ENCODE measurements around the gene APOA4.

APOA4 gene

DNA sequence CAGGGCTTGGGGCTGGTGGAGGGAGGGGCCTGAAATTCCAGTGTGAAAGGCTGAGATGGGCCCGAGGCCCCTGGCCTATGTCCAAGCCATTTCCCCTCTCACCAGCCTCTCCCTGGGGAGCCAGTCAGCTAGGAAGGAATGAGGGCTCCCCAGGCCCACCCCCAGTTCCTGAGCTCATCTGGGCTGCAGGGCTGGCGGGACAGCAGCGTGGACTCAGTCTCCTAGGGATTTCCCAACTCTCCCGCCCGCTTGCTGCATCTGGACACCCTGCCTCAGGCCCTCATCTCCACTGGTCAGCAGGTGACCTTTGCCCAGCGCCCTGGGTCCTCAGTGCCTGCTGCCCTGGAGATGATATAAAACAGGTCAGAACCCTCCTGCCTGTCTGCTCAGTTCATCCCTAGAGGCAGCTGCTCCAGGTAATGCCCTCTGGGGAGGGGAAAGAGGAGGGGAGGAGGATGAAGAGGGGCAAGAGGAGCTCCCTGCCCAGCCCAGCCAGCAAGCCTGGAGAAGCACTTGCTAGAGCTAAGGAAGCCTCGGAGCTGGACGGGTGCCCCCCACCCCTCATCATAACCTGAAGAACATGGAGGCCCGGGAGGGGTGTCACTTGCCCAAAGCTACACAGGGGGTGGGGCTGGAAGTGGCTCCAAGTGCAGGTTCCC lies 6.5 kb upstream of the APOA4 start, which contains the start of gene APOC3:
APOC3 (plus strand) TSS at position 383 of the 659 bp plus-strand sequence. CDS start 676 bp downstream, outside the sequence.
- Histone ChIP-seq H3K4me3 (ENCODE audit: low read depth, low read length) (no peak within 1 kb of the TSS), H3K4me1 (ENCODE audit: control insufficient read depth, insufficient read depth, low read length) (no peaks in the 10 kb centered on the region; the same call in 1 of the 2 replicates), H3K9ac (ENCODE audit: low read depth, low read length) (no peak within 1 kb of the TSS), H3K27me3 (ENCODE audit: control insufficient read depth, insufficient read depth, low read length) (no peaks in the 10 kb centered on the region), H3K27ac (ENCODE audit: low read depth, low read length) (no peak within 1 kb of the TSS), H3K36me3 (ENCODE audit: control insufficient read depth, insufficient read depth, low read length) (no peaks in the 10 kb centered on the region), H3K9me3 (ENCODE audit: control insufficient read depth, insufficient read depth, low read length) (no peaks in the 10 kb centered on the region)

- no peaks in the 10 kb centered on the region for H3K27me3 ChIP-seq (ENCODE audit: control insufficient read depth, insufficient read depth, low read length)
- no peak overlapping the region for H3K9ac ChIP-seq (ENCODE audit: low read depth, low read length)
- no peak overlapping the region for H3K27ac ChIP-seq (ENCODE audit: low read depth, low read length)
- no peak overlapping the region for H3K4me3 ChIP-seq (ENCODE audit: low read depth, low read length)
- H3K4me1 ChIP-seq (ENCODE audit: control insufficient read depth, insufficient read depth, low read length) = no peaks in the 10 kb centered on the region
- no peaks in the 10 kb centered on the region for H3K9me3 ChIP-seq (ENCODE audit: control insufficient read depth, insufficient read depth, low read length)
- no peaks in the 10 kb centered on the region for H3K36me3 ChIP-seq (ENCODE audit: control insufficient read depth, insufficient read depth, low read length)
Measured at GRCh38 chr11:116828632-116829524, 5.8 kb upstream of the APOA4 start.

- Histone ChIP-seq H3K27ac (ENCODE audit: low read depth, low read length) (no peak overlapping the region), H3K4me1 (ENCODE audit: control insufficient read depth, insufficient read depth, low read length) (no peaks in the 10 kb centered on the region), H3K9me3 (ENCODE audit: control insufficient read depth, insufficient read depth, low read length) (no peaks in the 10 kb centered on the region), H3K4me3 (ENCODE audit: low read depth, low read length) (no peak overlapping the region), H3K9ac (ENCODE audit: low read depth, low read length) (no peak overlapping the region), H3K27me3 (ENCODE audit: control insufficient read depth, insufficient read depth, low read length) (no peaks in the 10 kb centered on the region), H3K36me3 (ENCODE audit: control insufficient read depth, insufficient read depth, low read length) (no peaks in the 10 kb centered on the region)
Measured at GRCh38 chr11:116827461-116827860, 4.4 kb upstream of the APOA4 start.

DNA sequence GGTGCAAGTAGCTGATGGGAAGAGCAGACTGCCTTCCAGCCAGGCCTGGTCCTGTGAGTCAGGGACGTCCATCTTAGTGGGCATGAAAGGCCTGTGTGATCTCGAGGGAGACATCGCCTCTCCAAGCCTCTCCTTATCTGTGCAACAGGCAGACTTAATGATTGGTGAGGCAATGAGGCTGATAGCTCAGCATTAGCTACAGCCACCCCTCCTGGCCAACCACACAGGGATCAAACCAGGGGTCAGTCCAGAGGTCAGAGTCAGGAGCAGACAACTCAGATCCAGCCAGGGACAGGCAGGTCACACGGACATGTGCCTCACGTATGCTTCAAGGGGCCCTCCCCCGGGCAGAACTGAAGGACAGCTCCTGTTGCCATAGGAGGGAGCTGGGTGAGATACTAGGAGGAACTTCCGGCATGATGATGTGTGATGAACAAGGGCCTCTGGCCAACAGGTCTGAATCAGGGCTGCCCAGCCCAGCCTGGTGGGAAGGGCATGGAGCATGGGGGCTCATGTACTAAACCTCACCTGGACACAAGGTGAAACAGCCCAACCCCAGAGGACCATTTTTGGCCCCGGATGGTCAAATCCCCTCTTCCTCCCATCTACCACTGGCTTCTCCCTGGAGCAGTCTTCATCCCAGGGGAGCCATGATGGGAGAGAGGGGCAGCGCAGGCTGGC lies 3.8 kb upstream of the APOA4 start:
- H3K9me3 ChIP-seq (ENCODE audit: control insufficient read depth, insufficient read depth, low read length) = no peaks in the 10 kb centered on the region
- no peaks in the 10 kb centered on the region for H3K36me3 ChIP-seq (ENCODE audit: control insufficient read depth, insufficient read depth, low read length)
- H3K27me3 ChIP-seq (ENCODE audit: control insufficient read depth, insufficient read depth, low read length) = no peaks in the 10 kb centered on the region
- no peak overlapping the region for H3K4me3 ChIP-seq (ENCODE audit: low read depth, low read length)
- H3K9ac ChIP-seq (ENCODE audit: low read depth, low read length) = no peak overlapping the region
- H3K4me1 ChIP-seq (ENCODE audit: control insufficient read depth, insufficient read depth, low read length) = no peaks in the 10 kb centered on the region
- H3K27ac ChIP-seq (ENCODE audit: low read depth, low read length) = no peak overlapping the region

- no peak overlapping the region for H3K27ac ChIP-seq (ENCODE audit: low read depth, low read length)
- no peaks in the 10 kb centered on the region for H3K9me3 ChIP-seq (ENCODE audit: control insufficient read depth, insufficient read depth, low read length)
- H3K9ac ChIP-seq (ENCODE audit: low read depth, low read length) = no peak overlapping the region
- no peak overlapping the region for H3K4me3 ChIP-seq (ENCODE audit: low read depth, low read length)
- H3K27me3 ChIP-seq (ENCODE audit: control insufficient read depth, insufficient read depth, low read length) = no peaks in the 10 kb centered on the region
- H3K36me3 ChIP-seq (ENCODE audit: control insufficient read depth, insufficient read depth, low read length) = no peaks in the 10 kb centered on the region
- H3K4me1 ChIP-seq (ENCODE audit: control insufficient read depth, insufficient read depth, low read length) = no peaks in the 10 kb centered on the region
Measured at GRCh38 chr11:116825854-116826750, 3.0 kb upstream of the APOA4 start.

GRCh38 chr11:116825434-116825833 lies 2.3 kb upstream of the APOA4 start:
- H3K27ac ChIP-seq (ENCODE audit: low read depth, low read length) = no peak overlapping the region

DNA sequence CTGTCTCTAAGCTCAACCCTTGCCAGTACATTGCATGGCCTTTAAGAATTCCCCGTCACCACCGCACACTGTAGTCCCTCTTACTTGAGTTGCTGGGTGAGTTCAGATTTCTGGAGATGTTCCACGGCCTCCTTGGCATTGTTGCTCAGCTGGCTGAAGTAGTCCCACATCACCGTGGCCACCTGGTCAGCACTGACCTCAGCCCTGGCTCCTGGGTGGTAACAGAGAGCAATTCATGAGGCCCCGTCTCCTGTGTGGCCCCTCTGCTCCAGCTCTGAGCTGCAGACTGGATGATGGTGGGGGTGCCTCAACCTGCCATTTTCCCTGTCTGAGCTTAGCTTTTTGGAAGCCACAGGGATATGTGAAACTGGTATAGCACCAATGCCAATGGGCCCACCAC lies 529 bp downstream of the APOA4 start:
- Histone ChIP-seq H3K9me3 (ENCODE audit: control insufficient read depth, insufficient read depth, low read length) (no peaks in the 10 kb centered on the region), H3K4me3 (ENCODE audit: low read depth, low read length) (no peak overlapping the region), H3K4me1 (ENCODE audit: control insufficient read depth, insufficient read depth, low read length) (no peaks in the 10 kb centered on the region), H3K36me3 (ENCODE audit: control insufficient read depth, insufficient read depth, low read length) (no peaks in the 10 kb centered on the region), H3K27ac (ENCODE audit: low read depth, low read length) (no peak overlapping the region), H3K27me3 (ENCODE audit: control insufficient read depth, insufficient read depth, low read length) (no peaks in the 10 kb centered on the region), H3K9ac (ENCODE audit: low read depth, low read length) (no peak overlapping the region)

More at GRCh38 chr11:116825434-116825833, 2.3 kb upstream of the APOA4 start:
- Histone ChIP-seq H3K9ac (ENCODE audit: low read depth, low read length) (no peak overlapping the region), H3K27me3 (ENCODE audit: control insufficient read depth, insufficient read depth, low read length) (no peaks in the 10 kb centered on the region), H3K9me3 (ENCODE audit: control insufficient read depth, insufficient read depth, low read length) (no peaks in the 10 kb centered on the region), H3K36me3 (ENCODE audit: control insufficient read depth, insufficient read depth, low read length) (no peaks in the 10 kb centered on the region), H3K4me1 (ENCODE audit: control insufficient read depth, insufficient read depth, low read length) (no peaks in the 10 kb centered on the region), H3K4me3 (ENCODE audit: low read depth, low read length) (no peak overlapping the region)

DNA sequence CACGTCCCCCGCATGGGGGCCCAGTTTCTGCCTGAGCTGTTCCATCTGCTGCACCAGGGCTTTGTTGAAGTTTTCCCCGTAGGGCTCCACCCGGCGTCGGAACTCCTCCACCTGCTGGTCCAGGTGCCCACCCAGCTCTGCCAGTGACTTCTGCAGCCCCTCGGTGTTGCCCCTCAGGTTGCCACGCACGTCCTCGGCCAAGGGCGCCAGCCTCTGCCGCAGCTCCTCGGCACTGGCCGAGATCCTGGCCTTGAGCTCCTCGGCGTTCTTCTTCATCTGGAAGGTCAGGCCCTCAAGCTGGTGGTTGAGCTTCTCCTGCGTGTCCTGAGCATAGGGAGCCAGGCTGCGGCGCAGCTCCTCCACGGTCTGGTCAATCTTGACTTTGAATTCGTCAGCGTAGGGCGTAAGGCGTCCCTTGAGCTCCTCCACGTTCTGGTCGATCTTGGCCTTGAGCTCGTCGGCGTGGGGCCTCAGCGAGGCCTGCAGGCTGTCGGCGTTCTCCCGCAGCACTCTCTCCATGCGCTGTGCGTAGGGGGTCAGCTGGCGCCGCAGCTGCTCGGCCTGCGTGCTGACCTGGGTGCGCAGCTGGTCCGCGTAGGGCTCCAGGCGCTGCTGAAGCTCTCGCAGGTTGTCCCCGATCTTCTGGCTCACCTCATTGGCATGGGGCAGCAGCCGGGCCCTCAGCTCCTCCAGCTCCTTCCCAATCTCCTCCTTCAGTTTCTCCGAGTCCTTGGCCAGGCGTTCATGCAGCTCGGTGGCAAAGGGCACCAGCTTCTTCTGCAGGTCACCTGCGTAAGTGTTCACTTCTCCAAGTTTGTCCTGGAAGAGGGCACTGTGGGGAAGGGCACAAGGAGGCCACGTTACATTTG lies 1.8 kb downstream of the APOA4 start:
- no peaks in the 10 kb centered on the region for H3K4me1 ChIP-seq (ENCODE audit: control insufficient read depth, insufficient read depth, low read length)
- H3K27me3 ChIP-seq (ENCODE audit: control insufficient read depth, insufficient read depth, low read length) = no peaks in the 10 kb centered on the region
- H3K36me3 ChIP-seq (ENCODE audit: control insufficient read depth, insufficient read depth, low read length) = no peaks in the 10 kb centered on the region

DNA sequence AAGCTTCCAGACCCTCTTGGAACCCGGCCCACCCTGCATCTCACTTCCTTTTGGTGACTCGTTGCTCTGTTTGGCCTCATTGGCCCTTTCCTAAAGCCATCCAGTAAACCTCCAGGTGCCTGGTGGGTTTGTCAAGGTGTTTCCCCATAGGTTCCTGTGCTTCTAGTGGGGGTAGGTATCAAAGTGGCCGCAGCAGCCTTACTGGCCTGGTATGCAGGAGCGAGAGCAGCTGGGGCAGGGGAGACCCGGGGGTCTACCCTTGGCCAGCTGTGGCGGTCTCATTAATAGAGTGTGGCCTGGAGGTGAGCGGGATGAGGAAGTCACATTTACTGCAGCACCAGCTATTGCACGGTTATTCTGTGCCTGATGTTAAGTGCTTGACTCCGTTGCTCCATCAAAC lies 4.1 kb downstream of the APOA4 start:
- H3K27ac ChIP-seq (ENCODE audit: low read depth, low read length) = no peak overlapping the region
- H3K27me3 ChIP-seq (ENCODE audit: control insufficient read depth, insufficient read depth, low read length) = no peaks in the 10 kb centered on the region

More for the DNA sequence above, 1.8 kb downstream of the APOA4 start:
- H3K4me3 ChIP-seq (ENCODE audit: low read depth, low read length) = no peak overlapping the region
- no peaks in the 10 kb centered on the region for H3K9me3 ChIP-seq (ENCODE audit: control insufficient read depth, insufficient read depth, low read length)
- H3K9ac ChIP-seq (ENCODE audit: low read depth, low read length) = no peak overlapping the region
- no peak overlapping the region for H3K27ac ChIP-seq (ENCODE audit: low read depth, low read length)

More for the DNA sequence above, 4.1 kb downstream of the APOA4 start:
- H3K4me1 ChIP-seq (ENCODE audit: control insufficient read depth, insufficient read depth, low read length) = no peaks in the 10 kb centered on the region
- no peaks in the 10 kb centered on the region for H3K36me3 ChIP-seq (ENCODE audit: control insufficient read depth, insufficient read depth, low read length)
- no peak overlapping the region for H3K9ac ChIP-seq (ENCODE audit: low read depth, low read length)
- H3K9me3 ChIP-seq (ENCODE audit: control insufficient read depth, insufficient read depth, low read length) = no peaks in the 10 kb centered on the region
- no peak overlapping the region for H3K4me3 ChIP-seq (ENCODE audit: low read depth, low read length)
